Measurements from ENCODE around the gene CHD9. TPM values are rescaled to one million over a fixed set of nuclear protein-coding genes. Genes with fewer than 3 reads are reported as not detected.
A peak's percentile ranks its signal among the peaks of the same experiment; 100 is the strongest.

Gene CHD9
- total RNA-seq, 1 experiment from 2014 or later = 18.9 TPM

DNA sequence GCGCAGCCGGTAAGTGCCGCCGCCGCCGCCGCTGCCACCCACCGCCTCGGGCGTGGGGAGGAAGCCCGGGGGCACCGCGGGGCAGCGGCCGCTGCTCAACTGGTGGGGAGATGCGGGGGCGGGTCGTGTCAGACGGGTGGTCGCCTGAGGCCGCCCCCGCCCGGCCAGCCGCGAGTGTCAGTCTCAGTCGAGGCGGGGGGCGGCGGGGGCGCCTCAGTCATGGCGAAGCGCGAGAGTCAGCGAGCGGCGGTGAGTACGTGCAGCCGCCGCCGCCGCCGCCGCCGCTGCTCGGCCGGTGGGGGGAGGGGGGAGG, 76.2 kb downstream of the CHD9 start:
- intact Hi-C loops (cut with micrococcal nuclease) = loop anchor here (2.0 to 10.0 kb wide), 4 partner anchors 76 to 364 kb away; partner anchors contain the start of gene CHD9
- Histone ChIP-seq H3K4me1 (ENCODE audit: control insufficient read depth in 1 of 2, insufficient read depth in 2 of 2, low read length in 2 of 2) (peaks cover 2 to 6% of the 10 kb centered on the region in 2 experiments), H3K9me2 (ENCODE audit: insufficient read depth) (no peaks in the 10 kb centered on the region), H3K4me2 (ENCODE audit: low read length) (peak overlapping the region; percentile 78), H3K27ac (ENCODE audit: low read depth, low read length) (peak overlapping the region; percentile 87; the same call in 1 of the 2 replicates), H3K9ac (ENCODE audit: low read length) (peak overlapping the region; percentile 70), H3K79me2 (ENCODE audit: insufficient read depth, low read length) (peaks cover 21% of the 10 kb centered on the region), H3K27me3 (ENCODE audit: insufficient read depth, low read length) (no peaks in the 10 kb centered on the region), H2AFZ (ENCODE audit: low read depth, low read length, poor library complexity, severe bottlenecking) (no peak overlapping the region), H3K36me3 (ENCODE audit: control insufficient read depth in 1 of 2, insufficient read depth in 2 of 2, low read length in 2 of 2) (no peaks in the 10 kb centered on the region), H4K20me1 (ENCODE audit: insufficient read depth) (0 out of 2 replicates have a peak, but pooled peaks cover 7% of the 10 kb centered on the region), H3K9me3 (ENCODE audit: control insufficient read depth in 1 of 2, insufficient read depth in 1 of 2, low read depth in 1 of 2, low read length in 2 of 2) (no peaks in the 10 kb centered on the region), H3K4me3 (replicated peaks in 1 of 2; ENCODE audit: low read depth in 1 of 2, low read length in 2 of 2) (peak overlapping the region; percentile 40 to 65)
- TF ChIP-seq FOSL1 (IDR thresholded peaks at IDR 0.05; ENCODE audit: low read depth) = no peak
- TF ChIP-seq MAX (IDR thresholded peaks at IDR 0.05) = no peak
- no peak for TF ChIP-seq SRF (IDR thresholded peaks at IDR 0.05; ENCODE audit: low read depth)
- TF ChIP-seq EGR1 (IDR thresholded peaks at IDR 0.05; ENCODE audit: low read depth) = peak; percentile 10; the same call in 1 of the 2 replicates
- TF ChIP-seq, protein P1, sequence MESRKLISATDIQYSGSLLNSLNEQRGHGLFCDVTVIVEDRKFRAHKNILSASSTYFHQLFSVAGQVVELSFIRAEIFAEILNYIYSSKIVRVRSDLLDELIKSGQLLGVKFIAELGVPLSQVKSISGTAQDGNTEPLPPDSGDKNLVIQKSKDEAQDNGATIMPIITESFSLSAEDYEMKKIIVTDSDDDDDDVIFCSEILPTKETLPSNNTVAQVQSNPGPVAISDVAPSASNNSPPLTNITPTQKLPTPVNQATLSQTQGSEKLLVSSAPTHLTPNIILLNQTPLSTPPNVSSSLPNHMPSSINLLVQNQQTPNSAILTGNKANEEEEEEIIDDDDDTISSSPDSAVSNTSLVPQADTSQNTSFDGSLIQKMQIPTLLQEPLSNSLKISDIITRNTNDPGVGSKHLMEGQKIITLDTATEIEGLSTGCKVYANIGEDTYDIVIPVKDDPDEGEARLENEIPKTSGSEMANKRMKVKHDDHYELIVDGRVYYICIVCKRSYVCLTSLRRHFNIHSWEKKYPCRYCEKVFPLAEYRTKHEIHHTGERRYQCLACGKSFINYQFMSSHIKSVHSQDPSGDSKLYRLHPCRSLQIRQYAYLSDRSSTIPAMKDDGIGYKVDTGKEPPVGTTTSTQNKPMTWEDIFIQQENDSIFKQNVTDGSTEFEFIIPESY (IDR thresholded peaks at IDR 0.05; ENCODE audit: extremely low read depth, insufficient replicate concordance, low read length) = no peak
- RAD21 ChIA-PET (ENCODE audit: low non-redundant PET in 1 of 2, low total read pairs in 2 of 2, uncharacterized antibody in 2 of 2, unreplicated experiment in 2 of 2) = no interaction called here
- DNase-seq (ENCODE audit: low read depth, low spot score) (no peak), ATAC-seq (no peak; the same call in 1 of the 2 replicates)
- CTCF ChIA-PET = no interaction called here
- BruUV-seq (replicated peaks) = no TSS peak
- POLR2A ChIA-PET = no interaction called here

GRCh38 chr16:53131363-53132071, 76.7 kb downstream of the CHD9 start:
- H3K79me2 ChIP-seq (ENCODE audit: insufficient read depth, low read length) = peaks cover 21% of the 10 kb centered on the region
- peak overlapping the region; percentile 99 for H3K4me2 ChIP-seq (ENCODE audit: low read length)
- no peaks in the 10 kb centered on the region for H3K27me3 ChIP-seq (ENCODE audit: insufficient read depth, low read length)
- no peaks in the 10 kb centered on the region for H3K9me2 ChIP-seq (ENCODE audit: insufficient read depth)
- DNase-seq (ENCODE audit: low read depth, low spot score) (no peak), ATAC-seq (peak; percentile 7)
- peak overlapping the region; percentile 74 for H3K9ac ChIP-seq (ENCODE audit: low read length)
- peak overlapping the region; percentile 64 to 73 for H3K4me3 ChIP-seq (replicated peaks in 1 of 2; ENCODE audit: low read depth in 1 of 2, low read length in 2 of 2)
- H4K20me1 ChIP-seq (ENCODE audit: insufficient read depth) = 0 out of 2 replicates have a peak, but pooled peaks cover 7% of the 10 kb centered on the region
- POLR2A ChIA-PET = no interaction called here
- H2AFZ ChIP-seq (ENCODE audit: low read depth, low read length, poor library complexity, severe bottlenecking) = no peak overlapping the region
- no TSS peak for BruUV-seq (replicated peaks)
- peaks cover 2 to 6% of the 10 kb centered on the region in 2 experiments for H3K4me1 ChIP-seq (ENCODE audit: control insufficient read depth in 1 of 2, insufficient read depth in 2 of 2, low read length in 2 of 2)
- H3K9me3 ChIP-seq (ENCODE audit: control insufficient read depth in 1 of 2, insufficient read depth in 1 of 2, low read depth in 1 of 2, low read length in 2 of 2) = no peaks in the 10 kb centered on the region
- no peaks in the 10 kb centered on the region for H3K36me3 ChIP-seq (ENCODE audit: control insufficient read depth in 1 of 2, insufficient read depth in 2 of 2, low read length in 2 of 2)
- CTCF ChIA-PET = no interaction called here
- intact Hi-C loops (cut with micrococcal nuclease) = loop anchor here (2.0 to 10.0 kb wide), 4 partner anchors 76 to 363 kb away; partner anchors contain the start of gene CHD9
- TF ChIP-seq, protein P1 (IDR thresholded peaks at IDR 0.05; ENCODE audit: extremely low read depth, insufficient replicate concordance, low read length) = no peak
- TF ChIP-seq ELF1 (IDR thresholded peaks at IDR 0.05; ENCODE audit: borderline replicate concordance, low read depth) = no peak
- TF ChIP-seq CEBPB (IDR thresholded peaks at IDR 0.05; ENCODE audit: low read depth) = no peak
- 0 out of 2 replicates have a peak, but pooled peaks have one; percentile 31 for TF ChIP-seq MAX (IDR thresholded peaks at IDR 0.05)
- peak; percentile 57 for TF ChIP-seq ZFX (IDR thresholded peaks at IDR 0.05)
- H3K27ac ChIP-seq (ENCODE audit: low read depth, low read length) = peak overlapping the region; percentile 37; the same call in 1 of the 2 replicates
- RAD21 ChIA-PET (ENCODE audit: low non-redundant PET in 1 of 2, low total read pairs in 2 of 2, uncharacterized antibody in 2 of 2, unreplicated experiment in 2 of 2) = no interaction called here

All from HCT116 (cell line).